ENCODE data around the gene CLIP4.
"Not testable (repeated sequence)": the region's sequence is repeated elsewhere in the genome, so short reads cannot be mapped to it uniquely, and the experiment has no call there.

Gene CLIP4

GRCh38 chr2:29114946-29115609 lies at the start of gene CLIP4:
CLIP4 (plus strand) TSS chr2:29115415; CDS start chr2:29121389, 5,974 bp downstream.
- in situ Hi-C loops (cut with HindIII; ENCODE audit: low sequenced_read_pairs) = no loop called here

- in situ Hi-C loops (cut with HindIII; ENCODE audit: low sequenced_read_pairs) = loop anchor here (25.0 kb wide), 1 partner anchor 121 kb away; no protein-coding TSS in a partner anchor
Observed at GRCh38 chr2:29066271-29066860, 48.8 kb upstream of the CLIP4 start.

GRCh38 chr2:29066997-29067605 lies 48.1 kb upstream of the CLIP4 start:
- in situ Hi-C loops (cut with HindIII; ENCODE audit: low sequenced_read_pairs) = loop anchor here (25.0 kb wide), 1 partner anchor 120 kb away; no protein-coding TSS in a partner anchor

- in situ Hi-C loops (cut with HindIII; ENCODE audit: low sequenced_read_pairs) = loop anchor here (25.0 kb wide), 1 partner anchor 119 kb away; no protein-coding TSS in a partner anchor
Observed at GRCh38 chr2:29068513-29068912, 46.7 kb upstream of the CLIP4 start.

GRCh38 chr2:29070526-29070925 lies 44.7 kb upstream of the CLIP4 start:
- in situ Hi-C loops (cut with HindIII; ENCODE audit: low sequenced_read_pairs) = loop anchor here (25.0 kb wide), 1 partner anchor 117 kb away; no protein-coding TSS in a partner anchor

GRCh38 chr2:29071032-29071975 lies 43.9 kb upstream of the CLIP4 start:
- in situ Hi-C loops (cut with HindIII; ENCODE audit: low sequenced_read_pairs) = loop anchor here (25.0 kb wide), 1 partner anchor 116 kb away; no protein-coding TSS in a partner anchor

- in situ Hi-C loops (cut with HindIII; ENCODE audit: low sequenced_read_pairs) = loop anchor here (25.0 kb wide), 1 partner anchor 115 kb away; no protein-coding TSS in a partner anchor
Observed at GRCh38 chr2:29072251-29072650, 43.0 kb upstream of the CLIP4 start.

- in situ Hi-C loops (cut with HindIII; ENCODE audit: low sequenced_read_pairs) = loop anchor here (25.0 kb wide), 1 partner anchor 114 kb away; no protein-coding TSS in a partner anchor
Observed at GRCh38 chr2:29072971-29073725, 42.1 kb upstream of the CLIP4 start.

GRCh38 chr2:29073933-29074332 lies 41.3 kb upstream of the CLIP4 start:
- in situ Hi-C loops (cut with HindIII; ENCODE audit: low sequenced_read_pairs) = loop anchor here (25.0 kb wide), 1 partner anchor 113 kb away; no protein-coding TSS in a partner anchor

- in situ Hi-C loops (cut with HindIII; ENCODE audit: low sequenced_read_pairs) = loop anchor here (25.0 kb wide), 1 partner anchor 113 kb away; no protein-coding TSS in a partner anchor
Observed at GRCh38 chr2:29074411-29074810, 40.8 kb upstream of the CLIP4 start, which contains the start of gene PCARE. PCARE (minus strand) TSS chr2:29074523; CDS start chr2:29074261, 262 bp downstream.

- in situ Hi-C loops (cut with HindIII; ENCODE audit: low sequenced_read_pairs) = no loop called here
Observed at GRCh38 chr2:29075894-29076705, 39.1 kb upstream of the CLIP4 start.

GRCh38 chr2:29079887-29080286 lies 35.3 kb upstream of the CLIP4 start:
- in situ Hi-C loops (cut with HindIII; ENCODE audit: low sequenced_read_pairs) = no loop called here

GRCh38 chr2:29080886-29081743 lies 34.1 kb upstream of the CLIP4 start:
- in situ Hi-C loops (cut with HindIII; ENCODE audit: low sequenced_read_pairs) = no loop called here

- in situ Hi-C loops (cut with HindIII; ENCODE audit: low sequenced_read_pairs) = no loop called here
Observed at GRCh38 chr2:29082804-29083495, 32.3 kb upstream of the CLIP4 start.

- in situ Hi-C loops (cut with HindIII; ENCODE audit: low sequenced_read_pairs) = no loop called here
Observed at GRCh38 chr2:29084554-29084953, 30.7 kb upstream of the CLIP4 start.

- in situ Hi-C loops (cut with HindIII; ENCODE audit: low sequenced_read_pairs) = not testable (repeated sequence)
Observed at GRCh38 chr2:29090311-29090710, 24.9 kb upstream of the CLIP4 start.

GRCh38 chr2:29096969-29097368 lies 18.2 kb upstream of the CLIP4 start:
- in situ Hi-C loops (cut with HindIII; ENCODE audit: low sequenced_read_pairs) = no loop called here
